Fibroblast of lung (primary cell): ENCODE data around the gene NATD1. TPM values are rescaled to one million over a fixed set of nuclear protein-coding genes. Genes with fewer than 3 reads are reported as not detected.

ENCODE experiments used
- DNase-seq, 2 donors: peaks; one replicate each; pipeline versions ENCODE4 v3.0.0 to v3.0.0-alpha.2; 2010; ENCODE audit warnings: low read depth in 2 of 2
- H2AFZ ChIP-seq: 2 replicates; pipeline ENCODE4 v1.5.1; 2012; ENCODE audit warnings: low read length, control low read depth, inconsistent platforms
- H3K27ac ChIP-seq: 2 replicates; pipeline ENCODE4 v1.5.1; 2011; ENCODE audit warnings: low read length, control low read depth; ENCODE audit not compliant: insufficient read depth
- H3K27me3 ChIP-seq: 2 replicates; pipeline ENCODE4 v1.5.1; 2011; ENCODE audit warnings: mild to moderate bottlenecking, low read length; ENCODE audit not compliant: control insufficient read depth, insufficient read depth
- H3K36me3 ChIP-seq: 2 replicates; pipeline ENCODE4 v1.5.1; 2011; ENCODE audit warnings: low read length; ENCODE audit not compliant: control insufficient read depth, insufficient read depth
- H3K4me1 ChIP-seq: 2 replicates; pipeline ENCODE4 v1.5.1; 2011; ENCODE audit warnings: low read length; ENCODE audit not compliant: control insufficient read depth, insufficient read depth; ENCODE audit errors: extremely low read depth
- H3K4me2 ChIP-seq: 2 replicates; pipeline ENCODE4 v1.5.1; 2011; ENCODE audit warnings: low read length, control low read depth; ENCODE audit not compliant: insufficient read depth; ENCODE audit errors: extremely low read depth
- H3K4me3 ChIP-seq, 4 experiments: fragments of 200-600 bp in 1 of 4; sonication (generic) in 1 of 4; replicated peaks in 1 of 4; 2 replicates each; pipeline ENCODE4 v1.5.1; 2011 to 2016; ENCODE audit warnings: low read length in 4 of 4, low read depth in 3 of 4, mild to moderate bottlenecking in 3 of 4, control low read depth in 2 of 4, inconsistent platforms in 1 of 4, mixed read lengths in 1 of 4; ENCODE audit not compliant: insufficient read depth in 1 of 4; ENCODE audit errors: control extremely low read depth in 1 of 4
- H3K79me2 ChIP-seq: 2 replicates; pipeline ENCODE4 v1.5.1; 2012; ENCODE audit warnings: mild to moderate bottlenecking, low read length, inconsistent platforms; ENCODE audit not compliant: control insufficient read depth, insufficient read depth
- H3K9ac ChIP-seq: 2 replicates; pipeline ENCODE4 v1.5.1; 2011; ENCODE audit warnings: mild to moderate bottlenecking, low read length, control low read depth; ENCODE audit not compliant: insufficient read depth
- H3K9me3 ChIP-seq: 2 replicates; pipeline ENCODE4 v1.5.1; 2012; ENCODE audit warnings: low read depth, low read length; ENCODE audit not compliant: control insufficient read depth, insufficient read depth
- H4K20me1 ChIP-seq: 2 replicates; pipeline ENCODE4 v1.5.1; 2011; ENCODE audit warnings: low read length; ENCODE audit not compliant: control insufficient read depth, insufficient read depth; ENCODE audit errors: extremely low read depth
- CTCF ChIP-seq, 2 donors: IDR thresholded peaks in 1 of 2; conservative IDR thresholded peaks in 1 of 2; 1 replicate in 1 of 2; 2 replicates in 1 of 2; pipeline ENCODE4 v1.5.1; 2011 to 2012; ENCODE audit warnings: low read length in 2 of 2, control low read depth in 1 of 2, inconsistent platforms in 1 of 2, low read depth in 1 of 2, mild to moderate bottlenecking in 1 of 2
- EZH2 ChIP-seq: IDR thresholded peaks from 2 replicates; pipeline ENCODE4 v1.5.1; 2012; ENCODE audit warnings: low read length, control low read depth, mild to moderate bottlenecking; ENCODE audit errors: missing control alignments
- polyA plus RNA-seq, 2 donors: library from polyadenylated mRNA; depleted of rRNA in 1 of 2; stranded (reverse) in 1 of 2; unstranded in 1 of 2; fragments of >200 nt; gene quantifications; 2 replicates each; pipeline ENCODE4 v1.2.1, GENCODE V29; 2011 to 2012; ENCODE audit warnings: missing spikeins in 1 of 2
- total RNA-seq: library from RNA; depleted of rRNA; stranded (reverse); fragments of >200 nt; gene quantifications from 2 replicates; pipeline ENCODE4 v1.2.1, GENCODE V29; 2014

Gene NATD1
- total and polyA plus RNA-seq, 2 donors (not counting 1 experiment from before 2014, with no cell fraction given), result 5.6 to 9.2 TPM

GRCh38 chr17:21258593-21258992 is 5.4 kb upstream of the NATD1 start:
- Histone ChIP-seq H3K4me1 (peaks cover 4% of the 10 kb centered on the region), H4K20me1 (no peaks in the 10 kb centered on the region), H3K79me2 (no peaks in the 10 kb centered on the region), H3K4me2 (no peak overlapping the region), H2AFZ (no peak overlapping the region), H3K4me3 (no peak overlapping the region), H3K9ac (no peak overlapping the region), H3K27me3 (no peaks in the 10 kb centered on the region), H3K9me3 (no peaks in the 10 kb centered on the region), H3K27ac (no peak overlapping the region), H3K36me3 (no peaks in the 10 kb centered on the region)
- DNase-seq, result no peak
- TF ChIP-seq EZH2 (no peak), CTCF (conservative IDR thresholded peaks at IDR 0.05 in 1 of 2, IDR thresholded peaks at IDR 0.05 in 1 of 2; ENCODE audit: low read depth in 1 of 2, low read length in 2 of 2) (no peak)

- Histone ChIP-seq H4K20me1 (no peaks in the 10 kb centered on the region), H3K27ac (no peak overlapping the region), H3K36me3 (no peaks in the 10 kb centered on the region), H3K4me2 (peak overlapping the region; percentile 90), H3K9me3 (no peaks in the 10 kb centered on the region), H3K79me2 (no peaks in the 10 kb centered on the region), H3K9ac (peak overlapping the region; percentile 30), H3K4me1 (peaks cover 4% of the 10 kb centered on the region), H2AFZ (peak overlapping the region; percentile 90), H3K27me3 (no peaks in the 10 kb centered on the region), H3K4me3 (peak overlapping the region; percentile 40 to 68 (median 59))
- DNase-seq, result no peak
- no peak for TF ChIP-seq EZH2
- TF ChIP-seq CTCF (conservative IDR thresholded peaks at IDR 0.05 in 1 of 2, IDR thresholded peaks at IDR 0.05 in 1 of 2; ENCODE audit: low read depth in 1 of 2, low read length in 2 of 2), result no peak
Measured at GRCh38 chr17:21253646-21254441, 634 bp upstream of the NATD1 start.

- Histone ChIP-seq H3K27ac (no peak overlapping the region), H3K79me2 (no peaks in the 10 kb centered on the region), H4K20me1 (no peaks in the 10 kb centered on the region), H3K9ac (peak overlapping the region; percentile 16), H3K4me1 (peaks cover 4% of the 10 kb centered on the region), H3K27me3 (no peaks in the 10 kb centered on the region), H3K4me2 (peak overlapping the region; percentile 38), H2AFZ (no peak overlapping the region), H3K36me3 (no peaks in the 10 kb centered on the region), H3K4me3 (peak overlapping the region; percentile 34 to 68 (median 62)), H3K9me3 (no peaks in the 10 kb centered on the region)
- DNase-seq, result no peak
- TF ChIP-seq EZH2, result no peak
- TF ChIP-seq CTCF (conservative IDR thresholded peaks at IDR 0.05 in 1 of 2, IDR thresholded peaks at IDR 0.05 in 1 of 2; ENCODE audit: low read depth in 1 of 2, low read length in 2 of 2), result no peak
Measured at GRCh38 chr17:21252289-21252795, 868 bp downstream of the NATD1 start.
